Esophagus muscularis mucosa (tissue), 3 donors: ENCODE data around the gene CLIP1.
"Not testable (repeated sequence)": the region's sequence is repeated elsewhere in the genome, so short reads cannot be mapped to it uniquely, and the experiment has no call there.

Experiments used
- EP300 ChIP-seq: sonication (generic); formaldehyde crosslinking; IDR thresholded peaks from one replicate; pipeline ENCODE4 v1.6.1; 2017; ENCODE audit warnings: antibody characterized with exemption
- TF ChIP-seq, protein P1 (sequence below), 3 experiments: fragments of 200-600 bp in 2 of 3; fragments of 450-650 bp in 1 of 3; sonication (generic) in 2 of 3; IDR thresholded peaks; one replicate each; pipeline ENCODE4 v1.5.1; 2017 to 2019; ENCODE audit warnings: antibody characterized with exemption in 3 of 3, mild to moderate bottlenecking in 2 of 3, moderate library complexity in 1 of 3

- TF ChIP-seq, protein P1, sequence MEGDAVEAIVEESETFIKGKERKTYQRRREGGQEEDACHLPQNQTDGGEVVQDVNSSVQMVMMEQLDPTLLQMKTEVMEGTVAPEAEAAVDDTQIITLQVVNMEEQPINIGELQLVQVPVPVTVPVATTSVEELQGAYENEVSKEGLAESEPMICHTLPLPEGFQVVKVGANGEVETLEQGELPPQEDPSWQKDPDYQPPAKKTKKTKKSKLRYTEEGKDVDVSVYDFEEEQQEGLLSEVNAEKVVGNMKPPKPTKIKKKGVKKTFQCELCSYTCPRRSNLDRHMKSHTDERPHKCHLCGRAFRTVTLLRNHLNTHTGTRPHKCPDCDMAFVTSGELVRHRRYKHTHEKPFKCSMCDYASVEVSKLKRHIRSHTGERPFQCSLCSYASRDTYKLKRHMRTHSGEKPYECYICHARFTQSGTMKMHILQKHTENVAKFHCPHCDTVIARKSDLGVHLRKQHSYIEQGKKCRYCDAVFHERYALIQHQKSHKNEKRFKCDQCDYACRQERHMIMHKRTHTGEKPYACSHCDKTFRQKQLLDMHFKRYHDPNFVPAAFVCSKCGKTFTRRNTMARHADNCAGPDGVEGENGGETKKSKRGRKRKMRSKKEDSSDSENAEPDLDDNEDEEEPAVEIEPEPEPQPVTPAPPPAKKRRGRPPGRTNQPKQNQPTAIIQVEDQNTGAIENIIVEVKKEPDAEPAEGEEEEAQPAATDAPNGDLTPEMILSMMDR (IDR thresholded peaks at IDR 0.05), result not testable (repeated sequence)
- not testable (repeated sequence) for TF ChIP-seq EP300
Observed at GRCh38 chr12:122419094-122419493, 3.4 kb downstream of the CLIP1 start.
